Skeletal muscle tissue (tissue), 4 donors: ENCODE measurements around the gene SOX15. TPM values are rescaled to one million over a fixed set of nuclear protein-coding genes. Genes with fewer than 3 reads are reported as not detected.
A peak's percentile ranks its signal among the peaks of the same experiment; 100 is the strongest.

Experiments
- H3K27ac ChIP-seq: one replicate; pipeline ENCODE4 v1.7.0; 2013; ENCODE audit warnings: mild to moderate bottlenecking, low read depth, low read length, inconsistent platforms
- H3K27me3 ChIP-seq, 3 donors: one replicate each; pipeline ENCODE4 v1.7.0; 2013; ENCODE audit warnings: low read length in 3 of 3; ENCODE audit not compliant: control insufficient read depth in 3 of 3, insufficient read depth in 3 of 3
- H3K36me3 ChIP-seq, 3 donors: one replicate each; pipeline ENCODE4 v1.7.0; 2013; ENCODE audit warnings: low read length in 3 of 3; ENCODE audit not compliant: control insufficient read depth in 3 of 3, insufficient read depth in 3 of 3
- H3K4me1 ChIP-seq, 3 donors: one replicate each; pipeline ENCODE4 v1.7.0; 2013; ENCODE audit warnings: low read length in 3 of 3, mild to moderate bottlenecking in 3 of 3; ENCODE audit not compliant: control insufficient read depth in 3 of 3, insufficient read depth in 3 of 3
- H3K4me3 ChIP-seq, 3 donors: one replicate each; pipeline ENCODE4 v1.7.0; 2013; ENCODE audit warnings: low read length in 3 of 3
- H3K9ac ChIP-seq, 3 donors: one replicate each; pipeline ENCODE4 v1.7.0; 2013; ENCODE audit warnings: low read length in 3 of 3, mild to moderate bottlenecking in 3 of 3, moderate library complexity in 2 of 3, low read depth in 1 of 3
- H3K9me3 ChIP-seq, 3 donors: one replicate each; pipeline ENCODE4 v1.7.0; 2013; ENCODE audit warnings: low read length in 3 of 3; ENCODE audit not compliant: control insufficient read depth in 3 of 3
- total RNA-seq: library from RNA; depleted of rRNA; stranded (reverse); fragments of >200 nt; gene quantifications from one replicate; pipeline ENCODE4 v1.2.3, GENCODE V29; 2014
- donor health status: Osteomylitis.

Gene SOX15
- total RNA-seq, 1 donor from 2014 or later = not detected

- Histone ChIP-seq H3K9me3 (no peaks in the 10 kb centered on the region), H3K36me3 (peaks cover 46 to 48% (median 46%) of the 10 kb centered on the region in 3 donors), H3K4me3 (peak within 1 kb of the TSS; percentile 52 to 64 (median 54)), H3K4me1 (peaks cover 67 to 87% (median 69%) of the 10 kb centered on the region in 3 donors), H3K27ac (peak within 1 kb of the TSS; percentile 89), H3K27me3 (no peaks in the 10 kb centered on the region), H3K9ac (peak within 1 kb of the TSS; percentile 58 to 75 (median 71))
These were observed 10.7 kb downstream of the SOX15 start, which contains the start of gene CD68 for GRCh38 chr17:7579001-7579833. CD68 (plus strand) TSS chr17:7579638; CDS start chr17:7579678, 40 bp downstream.

DNA sequence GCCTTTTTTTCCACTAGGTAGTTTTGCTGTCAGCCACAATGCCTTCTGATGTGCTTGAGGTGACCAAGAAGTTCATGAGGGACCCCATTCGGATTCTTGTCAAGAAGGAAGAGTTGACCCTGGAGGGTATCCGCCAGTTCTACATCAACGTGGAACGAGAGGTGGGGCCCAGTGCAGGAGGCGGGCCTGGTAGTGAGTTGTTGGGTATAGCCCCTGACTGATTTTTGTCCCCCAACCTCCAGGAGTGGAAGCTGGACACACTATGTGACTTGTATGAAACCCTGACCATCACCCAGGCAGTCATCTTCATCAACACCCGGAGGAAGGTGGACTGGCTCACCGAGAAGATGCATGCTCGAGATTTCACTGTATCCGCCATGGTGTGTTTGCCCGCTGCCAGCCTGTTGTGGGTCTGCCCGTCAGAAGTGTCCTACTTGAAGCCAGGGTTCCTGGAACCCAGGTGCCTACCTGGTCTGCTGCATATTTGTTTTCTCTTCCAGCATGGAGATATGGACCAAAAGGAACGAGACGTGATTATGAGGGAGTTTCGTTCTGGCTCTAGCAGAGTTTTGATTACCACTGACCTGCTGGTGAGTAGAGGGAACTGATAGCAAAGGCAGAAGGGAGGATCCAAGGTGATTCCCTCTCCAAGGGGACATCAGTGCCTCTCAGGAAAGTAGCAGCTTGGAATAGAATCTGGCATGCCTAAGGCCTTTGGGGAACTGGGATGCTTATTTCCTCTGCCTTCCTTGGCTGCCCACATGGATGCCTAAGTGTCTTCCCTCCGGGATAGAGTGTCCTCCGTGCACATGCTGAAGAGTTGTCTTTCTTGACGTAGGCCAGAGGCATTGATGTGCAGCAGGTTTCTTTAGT, 12.3 kb downstream of the SOX15 start:
- Histone ChIP-seq H3K4me3 (no peak overlapping the region), H3K9ac (no peak overlapping the region), H3K27ac (no peak overlapping the region)

DNA sequence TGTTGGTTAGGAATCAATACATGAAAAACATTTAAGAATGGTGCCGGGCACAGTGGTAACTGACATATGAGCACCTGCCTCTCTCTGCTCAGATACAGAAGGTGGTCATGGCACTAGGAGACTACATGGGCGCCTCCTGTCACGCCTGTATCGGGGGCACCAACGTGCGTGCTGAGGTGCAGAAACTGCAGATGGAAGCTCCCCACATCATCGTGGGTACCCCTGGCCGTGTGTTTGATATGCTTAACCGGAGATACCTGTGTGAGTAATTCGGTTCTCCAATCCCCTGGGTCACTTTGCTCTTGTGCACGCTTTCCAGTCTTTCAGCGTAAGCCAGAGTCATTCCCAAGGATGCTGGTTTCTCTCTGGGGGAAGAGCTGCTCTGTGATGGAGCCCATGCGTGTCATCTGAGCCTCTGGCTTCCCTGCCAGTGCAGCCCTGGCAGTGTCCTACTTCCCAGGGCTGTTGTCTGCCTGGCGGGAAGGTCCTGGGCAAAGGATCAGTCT, 13.4 kb downstream of the SOX15 start:
- Histone ChIP-seq H3K9me3 (no peaks in the 10 kb centered on the region), H3K27ac (peak overlapping the region; percentile 36), H3K36me3 (peaks cover 46 to 50% (median 49%) of the 10 kb centered on the region in 3 donors), H3K4me1 (peaks cover 61 to 79% (median 62%) of the 10 kb centered on the region in 3 donors), H3K27me3 (no peaks in the 10 kb centered on the region), H3K9ac (peak overlapping the region in 1 of 3 donors; percentile 41), H3K4me3 (no peak overlapping the region)

More for the DNA sequence above, 12.3 kb downstream of the SOX15 start:
- Histone ChIP-seq H3K36me3 (peaks cover 46 to 50% (median 48%) of the 10 kb centered on the region in 3 donors), H3K27me3 (no peaks in the 10 kb centered on the region), H3K9me3 (no peaks in the 10 kb centered on the region), H3K4me1 (peaks cover 63 to 82% (median 65%) of the 10 kb centered on the region in 3 donors)

DNA sequence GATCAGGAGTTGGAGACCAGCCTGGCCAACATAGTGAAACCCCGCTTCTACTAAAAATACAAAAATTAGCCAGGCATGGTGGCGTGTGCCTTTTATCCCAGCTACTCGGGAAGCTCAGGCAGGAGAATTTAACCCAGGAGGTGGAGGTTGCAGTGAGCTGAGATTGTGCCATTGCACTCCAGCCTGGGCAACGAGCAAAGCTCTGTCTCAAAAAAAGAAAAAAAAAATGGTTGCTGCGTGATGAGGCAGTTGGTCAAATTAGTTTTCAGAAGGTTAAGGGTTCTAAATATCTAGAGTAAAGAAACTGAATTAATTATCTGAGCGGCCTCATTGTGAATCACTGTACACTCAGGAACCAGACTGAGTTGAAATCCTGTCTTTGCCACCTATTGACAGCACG, 13.9 kb downstream of the SOX15 start:
- H3K27ac ChIP-seq = peak overlapping the region; percentile 36
- H3K4me1 ChIP-seq = peaks cover 60 to 73% (median 61%) of the 10 kb centered on the region in 3 donors
- no peaks in the 10 kb centered on the region for H3K9me3 ChIP-seq
- peaks cover 50 to 54% (median 54%) of the 10 kb centered on the region in 3 donors for H3K36me3 ChIP-seq
- no peak overlapping the region for H3K4me3 ChIP-seq
- H3K9ac ChIP-seq = no peak overlapping the region
- H3K27me3 ChIP-seq = no peaks in the 10 kb centered on the region

GRCh38 chr17:7575481-7575883, 14.4 kb downstream of the SOX15 start:
- Histone ChIP-seq H3K36me3 (peaks cover 55 to 59% (median 59%) of the 10 kb centered on the region in 3 donors), H3K27ac (peak overlapping the region; percentile 36), H3K4me3 (no peak overlapping the region), H3K9ac (peak overlapping the region in 1 of 3 donors; percentile 58), H3K27me3 (no peaks in the 10 kb centered on the region), H3K4me1 (peaks cover 56 to 69% (median 58%) of the 10 kb centered on the region in 3 donors), H3K9me3 (no peaks in the 10 kb centered on the region)

GRCh38 chr17:7574176-7574953, 15.5 kb downstream of the SOX15 start:
- no peaks in the 10 kb centered on the region for H3K9me3 ChIP-seq
- peak overlapping the region; percentile 99 for H3K27ac ChIP-seq
- H3K9ac ChIP-seq = peak overlapping the region; percentile 72 to 98 (median 74)
- H3K4me1 ChIP-seq = peaks cover 45 to 58% (median 46%) of the 10 kb centered on the region in 3 donors
- H3K36me3 ChIP-seq = peaks cover 62 to 70% (median 63%) of the 10 kb centered on the region in 3 donors
- no peaks in the 10 kb centered on the region for H3K27me3 ChIP-seq
- H3K4me3 ChIP-seq = peak overlapping the region; percentile 73 to 93 (median 92)

DNA sequence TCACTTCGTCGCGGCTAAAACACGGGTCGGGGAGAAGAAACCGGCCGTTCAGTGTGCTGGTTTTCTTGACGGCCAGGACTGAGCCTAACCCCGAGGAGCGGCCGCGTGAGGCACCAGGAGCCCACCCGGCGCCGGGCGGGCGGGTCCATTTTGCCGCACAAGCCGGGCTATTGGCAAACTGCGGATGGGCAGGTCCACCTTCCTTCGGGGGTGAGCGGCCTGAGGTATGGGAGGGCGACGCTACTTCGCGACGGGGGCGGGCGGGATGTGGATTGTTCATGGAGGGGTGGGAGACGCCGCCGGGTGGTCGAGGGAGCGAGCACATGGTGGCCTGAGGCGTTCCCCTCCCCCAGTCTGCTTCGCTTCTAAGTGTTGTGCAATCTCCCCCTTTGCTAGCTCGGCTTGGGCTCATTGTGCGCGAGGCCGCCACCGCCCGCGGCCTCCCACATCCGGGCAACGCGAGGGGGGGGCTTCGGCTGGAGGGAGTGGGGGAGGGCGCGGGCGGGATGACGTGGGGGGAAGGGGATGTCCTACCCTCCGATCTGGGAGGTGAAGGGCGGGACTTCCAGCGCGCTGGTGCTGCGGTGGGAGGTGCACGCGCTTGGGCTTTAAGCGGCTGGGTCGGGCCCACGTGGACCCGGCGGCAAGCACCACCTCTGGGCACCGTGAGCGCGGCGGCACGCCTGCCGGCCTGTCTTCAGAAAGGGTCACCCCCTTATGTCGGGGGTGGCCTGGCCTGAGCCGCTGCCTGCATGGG, 16.4 kb downstream of the SOX15 start:
- H3K9ac ChIP-seq = peak overlapping the region; percentile 96 to 98 (median 98)
- no peaks in the 10 kb centered on the region for H3K27me3 ChIP-seq
- H3K9me3 ChIP-seq = no peaks in the 10 kb centered on the region
- peaks cover 57 to 67% (median 57%) of the 10 kb centered on the region in 3 donors for H3K36me3 ChIP-seq
- H3K27ac ChIP-seq = peak overlapping the region; percentile 99
- H3K4me3 ChIP-seq = peak overlapping the region; percentile 79 to 93 (median 92)
- H3K4me1 ChIP-seq = peaks cover 41 to 50% (median 41%) of the 10 kb centered on the region in 3 donors

DNA sequence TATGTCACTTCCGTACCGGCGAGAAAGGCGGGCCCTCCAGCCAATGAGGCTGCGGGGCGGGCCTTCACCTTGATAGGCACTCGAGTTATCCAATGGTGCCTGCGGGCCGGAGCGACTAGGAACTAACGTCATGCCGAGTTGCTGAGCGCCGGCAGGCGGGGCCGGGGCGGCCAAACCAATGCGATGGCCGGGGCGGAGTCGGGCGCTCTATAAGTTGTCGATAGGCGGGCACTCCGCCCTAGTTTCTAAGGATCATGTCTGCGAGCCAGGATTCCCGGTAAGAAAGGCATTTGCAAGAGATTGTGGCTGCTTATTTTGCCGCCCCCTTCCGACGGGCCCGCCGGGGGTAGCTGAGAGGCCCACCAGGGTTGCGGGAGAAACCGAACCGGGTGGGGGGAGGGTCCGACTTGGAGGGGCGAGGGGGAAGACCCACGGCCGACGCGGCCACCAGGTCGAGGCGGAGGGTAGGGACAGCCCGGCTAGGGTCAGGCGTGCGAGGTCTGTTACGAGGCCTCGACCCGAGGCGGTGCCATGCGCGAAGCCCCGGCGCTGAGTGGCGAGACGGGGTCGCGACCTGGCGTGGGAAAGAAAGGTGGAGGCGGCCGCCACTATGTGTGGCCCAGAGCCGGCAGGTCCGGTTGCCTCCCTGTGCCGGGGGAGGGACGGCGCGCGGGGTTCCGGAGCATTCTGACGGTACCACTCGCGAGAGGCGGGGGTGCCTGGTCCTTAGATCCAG, 17.1 kb downstream of the SOX15 start:
- H3K4me1 ChIP-seq = peaks cover 39 to 46% (median 41%) of the 10 kb centered on the region in 3 donors
- no peaks in the 10 kb centered on the region for H3K9me3 ChIP-seq
- H3K27ac ChIP-seq = peak overlapping the region; percentile 99
- peak overlapping the region; percentile 79 to 93 (median 92) for H3K4me3 ChIP-seq
- H3K9ac ChIP-seq = peak overlapping the region; percentile 96 to 98 (median 98)
- no peaks in the 10 kb centered on the region for H3K27me3 ChIP-seq
- peaks cover 50 to 60% (median 50%) of the 10 kb centered on the region in 3 donors for H3K36me3 ChIP-seq
